A549 (cell line): ENCODE data around the gene SSPN. TPM values are rescaled to one million over a fixed set of nuclear protein-coding genes. Genes with fewer than 3 reads are reported as not detected.

ENCODE experiments used
- ATAC-seq, 2 experiments: fragments of 200-7000 bp in 1 of 2; fragments of >200 bp in 1 of 2; cut with Nextera tagmentation in 1 of 2; cut with Tn5 transposase in 1 of 2; 3 replicates each; pipeline versions ENCODE4 v1.8.0 to v1.9.1; 2018 to 2020; ENCODE audit warnings: mild to moderate bottlenecking in 1 of 2, moderate library complexity in 1 of 2
- CTCF ChIA-PET: fragments of 300-600 bp; sonication (Branson Sonifier 250); formaldehyde crosslinking; extraction: SDS; loops from one replicate; lab custom pipeline; 2021; ENCODE audit warnings: antibody characterized with exemption, inconsistent platforms; lab: Yijun Ruan, JAX
- POLR2A ChIA-PET: fragments of 350-600 bp; formaldehyde crosslinking; extraction: SDS; loops from one replicate; lab custom pipeline; 2021; ENCODE audit warnings: antibody characterized with exemption, inconsistent platforms; lab: Yijun Ruan, JAX
- DNase-seq, 2 experiments: peaks; one replicate each; pipeline versions ENCODE4 v3.0.0 to v3.0.0-alpha.2; 2011 to 2016; ENCODE audit warnings: low read depth in 1 of 2, low spot score in 1 of 2
- FAIRE-seq: peaks from 2 replicates; lab custom pipeline; 2011; peaks lifted over from hg19 to GRCh38; lab: Jason Lieb, UNC
- H3K27ac ChIP-seq, 2 experiments: fragments of >200 bp; sonication (Bioruptor Twin); formaldehyde crosslinking; 3 replicates each; pipeline ENCODE4 v1.5.1; 2016 to 2017
- H3K4me1 ChIP-seq: fragments of >200 bp; sonication (Bioruptor Twin); formaldehyde crosslinking; 3 replicates; pipeline ENCODE4 v1.6.1; 2016
- H3K4me2 ChIP-seq: fragments of >200 bp; sonication (Bioruptor Twin); formaldehyde crosslinking; 3 replicates; pipeline ENCODE4 v1.6.1; 2016
- H3K4me3 ChIP-seq: fragments of >200 bp; sonication (Bioruptor Twin); formaldehyde crosslinking; 3 replicates; pipeline ENCODE4 v1.5.1; 2016
- H3K9me3 ChIP-seq: fragments of >200 bp; sonication (Bioruptor Twin); formaldehyde crosslinking; 3 replicates; pipeline ENCODE4 v1.6.1; 2016
- BHLHE40 ChIP-seq: IDR thresholded peaks from 2 replicates; pipeline ENCODE4 v1.6.1; 2012; ENCODE audit warnings: low read depth, low read length, inconsistent platforms
- CBX8 ChIP-seq: fragments of 200-600 bp; sonication (generic); IDR thresholded peaks from 2 replicates; pipeline ENCODE4 v1.6.1; 2016
- CHD4 ChIP-seq: fragments of 200-600 bp; sonication (generic); IDR thresholded peaks from 2 replicates; pipeline ENCODE4 v1.6.1; 2016; ENCODE audit warnings: antibody characterized with exemption, mild to moderate bottlenecking, borderline replicate concordance
- EP300 ChIP-seq, 2 experiments: fragments of >200 bp; sonication (Bioruptor Twin); formaldehyde crosslinking; IDR thresholded peaks; 2 replicates in 1 of 2; 3 replicates in 1 of 2; pipeline ENCODE4 v1.6.1; 2016 to 2017
- FOXS1 ChIP-seq: fragments of 250-450 bp; sonication (Bioruptor Pico); IDR thresholded peaks from 2 replicates; pipeline ENCODE4 v1.5.0; 2020; ENCODE audit warnings: mild to moderate bottlenecking, moderate library complexity
- GATA3 ChIP-seq: IDR thresholded peaks from 2 replicates; pipeline ENCODE4 v1.6.1; 2012; ENCODE audit warnings: borderline replicate concordance
- HDAC2 ChIP-seq: fragments of 200-600 bp; sonication (generic); IDR thresholded peaks from 2 replicates; pipeline ENCODE4 v1.6.1; 2016
- JUN ChIP-seq, 2 experiments: fragments of >200 bp; sonication (Bioruptor Twin); formaldehyde crosslinking; IDR thresholded peaks; 2 replicates in 1 of 2; 3 replicates in 1 of 2; pipeline ENCODE4 v1.6.1; 2016 to 2017
- MAFK ChIP-seq: fragments of 450-650 bp; IDR thresholded peaks from 2 replicates; pipeline ENCODE4 v1.6.1; 2014; ENCODE audit not compliant: partially characterized antibody
- NFE2L2 ChIP-seq: fragments of 150-350 bp; conservative IDR thresholded peaks from 2 replicates; pipeline ENCODE4 v1.6.1; 2014; ENCODE audit warnings: low read length
- NPAS2 ChIP-seq: fragments of 250-450 bp; sonication (Bioruptor Pico); IDR thresholded peaks from 2 replicates; pipeline ENCODE4 v1.8.0; 2022; ENCODE audit warnings: mild to moderate bottlenecking, moderate library complexity, borderline replicate concordance
- PHF8 ChIP-seq: fragments of 200-600 bp; sonication (generic); IDR thresholded peaks from 2 replicates; pipeline ENCODE4 v1.6.1; 2016; ENCODE audit warnings: low read depth, mild to moderate bottlenecking, antibody characterized with exemption, moderate library complexity, borderline replicate concordance
- POLR2A ChIP-seq: IDR thresholded peaks from 2 replicates; pipeline ENCODE4 v1.6.1; 2012; ENCODE audit warnings: mild to moderate bottlenecking, low read length
- POLR2AphosphoS2 ChIP-seq: conservative IDR thresholded peaks from 2 replicates; pipeline ENCODE4 v1.6.1; 2012; ENCODE audit warnings: low read length, improper control_type of control experiment, inconsistent platforms
- RCOR1 ChIP-seq: fragments of 150-350 bp; IDR thresholded peaks from 2 replicates; pipeline ENCODE4 v1.6.1; 2014; ENCODE audit warnings: antibody characterized with exemption, low read length, low read depth
- SREBF2 ChIP-seq: fragments of 450-650 bp; IDR thresholded peaks from 2 replicates; pipeline ENCODE4 v1.6.1; 2014; ENCODE audit warnings: mild to moderate bottlenecking, moderate library complexity
- TP53 ChIP-seq: fragments of 250-450 bp; sonication (Bioruptor Pico); IDR thresholded peaks from 2 replicates; pipeline ENCODE4 v1.5.0; 2021; ENCODE audit warnings: mild to moderate bottlenecking, moderate library complexity
- USF2 ChIP-seq: fragments of 450-650 bp; IDR thresholded peaks from 2 replicates; pipeline ENCODE4 v1.6.1; 2014; ENCODE audit warnings: antibody characterized with exemption
- ZNF302 ChIP-seq: fragments of 250-450 bp; sonication (Bioruptor Pico); IDR thresholded peaks from 2 replicates; pipeline ENCODE4 v1.9.0; 2021; ENCODE audit warnings: inconsistent platforms, mild to moderate bottlenecking, moderate library complexity
- WGBS: methylation state at CpG from one replicate; pipeline ENCODE4 v1.1.6; 2017; ENCODE audit errors: missing lambda C conversion rate; 5-methylcytosine and 5-hydroxymethylcytosine counted together
- polyA plus RNA-seq, 4 experiments: library from polyadenylated mRNA; depleted of rRNA in 3 of 4; stranded (reverse); fragments of >200 nt; fragmentation: RNase III in 1 of 4; extraction: RNeasy Plus Mini Kit Qiagen cat#74134 plus additional on column Dnase treatment in 1 of 4; gene quantifications; 2 replicates in 3 of 4; 3 replicates in 1 of 4; pipeline ENCODE4 v1.2.3, GENCODE V29; 2011 to 2017
- TF ChIP-seq, protein P1 (sequence below): IDR thresholded peaks from 2 replicates; pipeline ENCODE4 v1.6.1; 2012; ENCODE audit warnings: low read depth, borderline replicate concordance

SSPN gene
- polyA plus RNA-seq, 2 of the 4 experiments (the other 2 are of a cell fraction), result 0.85 to 2.6 TPM

- no peak for DNase-seq
- no peak for ATAC-seq
- no peak for TF ChIP-seq BHLHE40
- no peak for TF ChIP-seq MAFK
- no peak for TF ChIP-seq ZNF302
- TF ChIP-seq FOXS1 (CRISPR knock-in tag), result no peak
- no peak for TF ChIP-seq POLR2AphosphoS2
- TF ChIP-seq, protein P1, sequence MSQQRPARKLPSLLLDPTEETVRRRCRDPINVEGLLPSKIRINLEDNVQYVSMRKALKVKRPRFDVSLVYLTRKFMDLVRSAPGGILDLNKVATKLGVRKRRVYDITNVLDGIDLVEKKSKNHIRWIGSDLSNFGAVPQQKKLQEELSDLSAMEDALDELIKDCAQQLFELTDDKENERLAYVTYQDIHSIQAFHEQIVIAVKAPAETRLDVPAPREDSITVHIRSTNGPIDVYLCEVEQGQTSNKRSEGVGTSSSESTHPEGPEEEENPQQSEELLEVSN, result no peak
- TF ChIP-seq NFE2L2, result no peak
- no peak for TF ChIP-seq EP300 (IDR thresholded peaks at IDR 0.05)
- TF ChIP-seq RCOR1, result no peak
- no peak for TF ChIP-seq TP53 (CRISPR knock-in tag)
- ChIA-PET POLR2A (no interaction called here), CTCF (interaction anchor here (0.8 to 1.7 kb wide), 2 partner anchors 15 to 125 kb away, joined by 3 to 7 read pairs; no protein-coding TSS in a partner anchor)
- Histone ChIP-seq H3K9me3 (no peaks in the 10 kb centered on the region), H3K27ac (no peak overlapping the region), H3K4me2 (no peak overlapping the region), H3K4me3 (no peak overlapping the region), H3K4me1 (no peaks in the 10 kb centered on the region)
- 0% methylated on average over 1 of the region's 1 CpG for WGBS
- no peak for FAIRE-seq
Measured at GRCh38 chr12:26283046-26283445, 87.7 kb downstream of the SSPN start.

- FAIRE-seq, result no peak
- POLR2A ChIA-PET, result no interaction called here
- no peak overlapping the region for H3K4me2 ChIP-seq
- TF ChIP-seq POLR2A (no peak), USF2 (no peak), CBX8 (no peak)
- TF ChIP-seq, all 56 proteins: peak for 0
- H3K9me3 ChIP-seq, result no peaks in the 10 kb centered on the region
- H3K27ac ChIP-seq, result peak overlapping the region in 1 of 2 experiments; percentile 26; a peak in 1 of 6 replicates
- no peak overlapping the region for H3K4me3 ChIP-seq
- no peak for DNase-seq
- 84% methylated on average over 2 of the region's 2 CpGs for WGBS
- CTCF ChIA-PET, result interaction anchor here (1.7 kb wide), 1 partner anchor 14 kb away, joined by 7 read pairs; no protein-coding TSS in a partner anchor
- no peak for ATAC-seq
- no peaks in the 10 kb centered on the region for H3K4me1 ChIP-seq
Measured at GRCh38 chr12:26283617-26284016, 88.2 kb downstream of the SSPN start.

- POLR2A ChIA-PET, result no interaction called here
- Histone ChIP-seq H3K4me2 (no peak overlapping the region), H3K9me3 (no peaks in the 10 kb centered on the region), H3K4me1 (no peaks in the 10 kb centered on the region), H3K4me3 (no peak overlapping the region), H3K27ac (no peak overlapping the region)
- no peak for FAIRE-seq
- 87% methylated on average over 1 of the region's 1 CpG for whole genome bisulfite sequencing
- no peak for TF ChIP-seq BHLHE40
- no peak for TF ChIP-seq CHD4
- TF ChIP-seq POLR2A, result no peak
- TF ChIP-seq PHF8, result no peak
- TF ChIP-seq SREBF2, result no peak
- TF ChIP-seq NPAS2 (CRISPR knock-in tag), result no peak
- TF ChIP-seq GATA3, result no peak
- no peak for TF ChIP-seq JUN (IDR thresholded peaks at IDR 0.05)
- no peak for TF ChIP-seq RCOR1
- TF ChIP-seq, all 56 proteins: peak for 0
- DNase-seq (no peak), ATAC-seq (no peak)
- CTCF ChIA-PET, result no interaction called here
Measured at GRCh38 chr12:26285401-26285800, 90.0 kb downstream of the SSPN start.

DNA sequence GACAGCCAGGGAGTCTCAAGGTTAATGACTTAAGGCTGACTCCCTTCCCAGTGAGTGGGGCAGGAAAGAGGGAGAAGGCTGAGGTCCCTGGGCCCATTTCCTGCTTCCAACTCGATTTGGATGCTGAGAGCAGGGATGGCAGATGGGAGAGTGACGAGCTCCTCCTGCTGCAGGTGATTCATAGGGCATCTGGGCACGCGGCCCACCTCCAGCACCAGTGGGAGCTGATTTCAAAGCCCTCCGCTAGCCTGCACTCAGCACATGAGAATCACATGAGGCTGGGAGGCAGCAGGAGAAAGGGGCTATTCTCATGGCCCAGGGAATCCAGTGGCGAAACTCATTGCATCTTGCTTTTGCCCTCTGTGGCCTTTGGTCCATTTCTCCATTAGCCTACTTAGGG, 90.8 kb downstream of the SSPN start:
- no peaks in the 10 kb centered on the region for H3K9me3 ChIP-seq
- no peak for DNase-seq
- 65% methylated on average over 6 of the region's 6 CpGs for WGBS
- ATAC-seq, result no peak
- ChIA-PET POLR2A (no interaction called here), CTCF (no interaction called here)
- H3K27ac ChIP-seq, result no peak overlapping the region
- no peak for FAIRE-seq
- H3K4me1 ChIP-seq, result no peaks in the 10 kb centered on the region
- H3K4me3 ChIP-seq, result no peak overlapping the region
- H3K4me2 ChIP-seq, result no peak overlapping the region
- TF ChIP-seq CHD4, result no peak
- TF ChIP-seq HDAC2, result no peak
